Gastroesophageal sphincter (tissue), 3 donors: Measurements from ENCODE around the gene WDR35.

Experiments
- CTCF ChIP-seq, 4 experiments: fragments of 200-600 bp in 2 of 4; fragments of 450-650 bp in 2 of 4; sonication (generic) in 1 of 4; IDR thresholded peaks; one replicate each; pipeline ENCODE4 v1.5.1; 2017 to 2019; ENCODE audit warnings: antibody characterized with exemption in 4 of 4, mild to moderate bottlenecking in 2 of 4, moderate library complexity in 2 of 4
- EP300 ChIP-seq: sonication (generic); formaldehyde crosslinking; IDR thresholded peaks from one replicate; pipeline ENCODE4 v1.6.1; 2017; ENCODE audit warnings: antibody characterized with exemption, mild to moderate bottlenecking
- POLR2A ChIP-seq, 2 donors: fragments of 450-650 bp; IDR thresholded peaks; one replicate each; pipeline ENCODE4 v1.6.1; 2017; ENCODE audit warnings: antibody characterized with exemption in 2 of 2, mild to moderate bottlenecking in 2 of 2, moderate library complexity in 1 of 2
- POLR2AphosphoS5 ChIP-seq: sonication (generic); formaldehyde crosslinking; IDR thresholded peaks from one replicate; pipeline ENCODE4 v1.6.1; 2017; ENCODE audit warnings: antibody characterized with exemption

- TF ChIP-seq CTCF (IDR thresholded peaks at IDR 0.05) (no peak), POLR2AphosphoS5 (no peak), POLR2A (IDR thresholded peaks at IDR 0.05) (no peak), EP300 (no peak)
Observed at GRCh38 chr2:19949071-19949470, 40.8 kb downstream of the WDR35 start.
